Measurements from ENCODE around the gene VWCE.
"Not testable (repeated sequence)": the region's sequence is repeated elsewhere in the genome, so short reads cannot be mapped to it uniquely, and the experiment has no call there.

- TF ChIP-seq POLR2A, CTCF (IDR thresholded peaks at IDR 0.05): not testable (repeated sequence)
Measured at GRCh38 chr11:61222047-61222446, 73.1 kb downstream of the VWCE start, which contains the start of gene PGA4.
